Measurements from ENCODE around the gene HMX1.

Gene HMX1

GRCh38 chr4:8864912-8865680 is 6.5 kb downstream of the HMX1 start:
- TF ChIP-seq, protein P1, sequence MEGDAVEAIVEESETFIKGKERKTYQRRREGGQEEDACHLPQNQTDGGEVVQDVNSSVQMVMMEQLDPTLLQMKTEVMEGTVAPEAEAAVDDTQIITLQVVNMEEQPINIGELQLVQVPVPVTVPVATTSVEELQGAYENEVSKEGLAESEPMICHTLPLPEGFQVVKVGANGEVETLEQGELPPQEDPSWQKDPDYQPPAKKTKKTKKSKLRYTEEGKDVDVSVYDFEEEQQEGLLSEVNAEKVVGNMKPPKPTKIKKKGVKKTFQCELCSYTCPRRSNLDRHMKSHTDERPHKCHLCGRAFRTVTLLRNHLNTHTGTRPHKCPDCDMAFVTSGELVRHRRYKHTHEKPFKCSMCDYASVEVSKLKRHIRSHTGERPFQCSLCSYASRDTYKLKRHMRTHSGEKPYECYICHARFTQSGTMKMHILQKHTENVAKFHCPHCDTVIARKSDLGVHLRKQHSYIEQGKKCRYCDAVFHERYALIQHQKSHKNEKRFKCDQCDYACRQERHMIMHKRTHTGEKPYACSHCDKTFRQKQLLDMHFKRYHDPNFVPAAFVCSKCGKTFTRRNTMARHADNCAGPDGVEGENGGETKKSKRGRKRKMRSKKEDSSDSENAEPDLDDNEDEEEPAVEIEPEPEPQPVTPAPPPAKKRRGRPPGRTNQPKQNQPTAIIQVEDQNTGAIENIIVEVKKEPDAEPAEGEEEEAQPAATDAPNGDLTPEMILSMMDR (conservative IDR thresholded peaks at IDR 0.05), result no peak
- no peak overlapping the region for H3K27ac ChIP-seq

DNA sequence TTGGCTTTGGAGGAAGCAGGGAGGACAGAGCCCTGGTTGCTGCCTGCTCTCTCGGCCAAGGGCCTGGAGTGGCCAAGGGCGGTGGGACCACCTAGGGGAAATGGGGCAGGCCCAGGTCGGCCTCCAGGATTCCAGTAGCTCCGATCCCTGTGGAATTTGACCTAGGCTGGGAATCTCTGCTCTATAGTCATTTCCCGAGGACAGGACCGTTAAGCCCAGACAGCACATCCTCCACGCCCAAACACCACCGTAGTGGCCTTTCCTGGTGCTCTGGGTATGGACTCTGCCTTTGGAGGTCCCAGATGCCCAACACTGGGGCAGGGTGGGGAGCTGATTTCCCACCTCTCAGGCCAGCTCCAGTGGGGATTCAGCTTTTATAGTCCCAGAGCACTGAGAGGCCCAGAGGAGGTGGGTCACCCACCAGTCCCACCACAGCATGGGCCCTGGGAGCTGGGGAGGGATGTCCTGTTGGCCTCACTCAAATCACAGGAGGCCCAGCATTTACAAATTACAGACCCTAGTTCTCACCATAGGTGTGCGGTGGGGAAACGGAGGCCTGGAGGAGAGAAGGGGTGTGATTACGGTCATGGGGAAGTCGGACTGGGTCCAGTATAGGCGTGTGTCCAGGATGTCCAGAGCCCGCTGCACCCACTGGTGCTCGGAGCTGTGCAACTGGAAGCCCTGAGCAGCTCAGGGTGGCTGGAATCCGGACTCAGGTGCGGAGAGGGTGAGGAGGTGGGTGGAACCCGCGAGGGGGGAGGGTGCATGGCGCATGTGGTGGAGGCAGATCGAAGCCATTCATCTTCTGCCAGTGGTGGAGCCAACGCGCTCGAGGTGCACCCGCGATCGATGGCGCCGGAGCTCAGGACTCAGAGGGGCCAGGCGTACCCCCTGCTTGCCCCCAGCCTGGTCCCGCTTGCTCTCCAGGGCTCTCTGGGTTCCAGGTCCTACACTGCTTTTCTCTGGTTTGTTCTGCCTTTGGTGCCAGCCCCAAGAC is 7.7 kb downstream of the HMX1 start:
- TF ChIP-seq, protein P1 (conservative IDR thresholded peaks at IDR 0.05), result no peak
- no peak overlapping the region for H3K27ac ChIP-seq

GRCh38 chr4:8862800-8863685 is 8.6 kb downstream of the HMX1 start:
- TF ChIP-seq, protein P1 (conservative IDR thresholded peaks at IDR 0.05), result no peak

GRCh38 chr4:8862334-8862733 is 9.3 kb downstream of the HMX1 start:
- TF ChIP-seq, protein P1 (conservative IDR thresholded peaks at IDR 0.05), result no peak
- no peak overlapping the region for H3K27ac ChIP-seq

More at GRCh38 chr4:8862800-8863685, 8.6 kb downstream of the HMX1 start:
- no peak overlapping the region for H3K27ac ChIP-seq

DNA sequence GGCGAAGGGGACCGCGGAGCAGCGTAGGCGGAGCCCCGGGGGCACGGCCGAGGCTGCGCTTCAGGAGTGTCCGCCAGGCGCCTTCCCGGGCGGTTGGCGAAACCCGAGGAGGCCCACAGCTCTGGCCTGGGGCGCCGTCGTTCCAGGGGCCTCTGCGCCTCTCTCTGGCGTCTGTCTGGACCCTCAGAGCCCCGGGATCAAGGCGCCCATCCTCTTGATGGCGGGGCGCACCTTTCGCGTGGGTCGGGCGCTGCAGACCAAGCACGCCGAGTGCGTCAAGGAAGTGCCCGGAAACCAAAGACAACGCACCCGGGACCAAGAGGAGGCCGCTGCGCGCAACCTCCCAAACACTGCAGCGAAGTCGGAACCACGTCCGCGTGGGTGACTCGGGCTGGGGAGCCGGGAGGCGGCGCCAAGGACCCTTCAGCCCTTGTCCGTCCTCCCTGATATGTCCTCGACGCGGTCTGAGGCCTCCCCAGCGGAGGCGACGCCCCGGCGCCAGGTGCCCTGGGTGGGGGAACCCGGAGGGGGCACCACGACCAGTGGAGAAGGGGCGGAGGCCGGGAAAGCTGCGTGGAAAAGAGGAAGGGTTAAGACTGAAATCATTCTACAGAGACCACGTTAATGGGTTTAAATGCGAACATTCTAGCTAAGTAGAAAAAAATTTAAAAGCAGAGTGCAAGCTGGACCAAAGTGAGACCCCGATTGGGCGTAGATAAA is 9.9 kb downstream of the HMX1 start:
- TF ChIP-seq, protein P1 (conservative IDR thresholded peaks at IDR 0.05), result no peak
- no peak overlapping the region; the same call in 1 of the 2 replicates for H3K27ac ChIP-seq

- H3K27ac ChIP-seq, result no peak overlapping the region; the same call in 1 of the 2 replicates
- TF ChIP-seq, protein P1 (conservative IDR thresholded peaks at IDR 0.05), result no peak
These were observed 10.6 kb downstream of the HMX1 start for GRCh38 chr4:8860892-8861575.

All from VCaP (cell line).